IMR-90 (cell line): ENCODE data around the gene TRAPPC3L. TPM values are rescaled to one million over a fixed set of nuclear protein-coding genes. Genes with fewer than 3 reads are reported as not detected.

Experiments used
- ATAC-seq: fragments of 200-7000 bp; cut with Tn5 transposase; 2 replicates; pipeline ENCODE4 v1.9.1; 2020; ENCODE audit warnings: low read depth, mild to moderate bottlenecking, moderate library complexity
- BruUV-seq: library from RNA; stranded (reverse); fragments of 400-500 nt; replicated peaks from 2 replicates; lab custom pipeline; 2021; lab: Mats Ljungman, UMichigan
- CTCF ChIA-PET: fragments of 300-600 bp; formaldehyde crosslinking; extraction: SDS; loops from one replicate; lab custom pipeline; 2021; ENCODE audit warnings: antibody characterized with exemption; lab: Yijun Ruan, JAX
- POLR2A ChIA-PET: fragments of 300-600 bp; sonication (Branson Sonifier 250); formaldehyde crosslinking; loops from one replicate; lab custom pipeline; 2022; ENCODE audit warnings: antibody characterized with exemption; ENCODE audit not compliant: unreplicated experiment; lab: Charles Lee
- DNase-seq: peaks from one replicate; pipeline ENCODE4 v3.0.0; 2013
- H2AFZ ChIP-seq: replicated peaks from 2 replicates; pipeline ENCODE3; 2013; ENCODE audit warnings: low read length, mild to moderate bottlenecking; ENCODE audit not compliant: poor library complexity
- H2AK5ac ChIP-seq: 2 replicates; pipeline ENCODE4 v1.6.1; 2013; ENCODE audit warnings: low read depth, low read length, inconsistent platforms
- H2AK9ac ChIP-seq: replicated peaks from 2 replicates; pipeline ENCODE3; 2013; ENCODE audit warnings: mild to moderate bottlenecking, low read depth, low read length, moderate library complexity; ENCODE audit not compliant: poor library complexity
- H2BK120ac ChIP-seq: 2 replicates; pipeline ENCODE4 v1.6.1; 2013; ENCODE audit warnings: low read depth, low read length, inconsistent platforms
- H2BK15ac ChIP-seq: 3 replicates; pipeline ENCODE4 v1.6.1; 2013; ENCODE audit warnings: low read depth, low read length, inconsistent platforms
- H2BK20ac ChIP-seq: 2 replicates; pipeline ENCODE4 v1.6.1; 2013; ENCODE audit warnings: low read depth, mild to moderate bottlenecking, inconsistent platforms, low read length, moderate library complexity
- H2BK5ac ChIP-seq: 2 replicates; pipeline ENCODE4 v1.6.1; 2013; ENCODE audit warnings: mild to moderate bottlenecking, low read depth, low read length, inconsistent platforms; ENCODE audit not compliant: poor library complexity, severe bottlenecking
- H3K14ac ChIP-seq: replicated peaks from 2 replicates; pipeline ENCODE4 v1.6.1; 2013; ENCODE audit warnings: low read depth, low read length, inconsistent platforms
- H3K18ac ChIP-seq: 2 replicates; pipeline ENCODE4 v1.6.1; 2013; ENCODE audit warnings: low read depth, low read length, control low read depth
- H3K23ac ChIP-seq: 2 replicates; pipeline ENCODE4 v1.6.1; 2013; ENCODE audit warnings: low read depth, low read length, inconsistent platforms
- H3K27ac ChIP-seq: 2 replicates; pipeline ENCODE4 v1.5.1; 2013; ENCODE audit warnings: mild to moderate bottlenecking, control low read depth, low read length; ENCODE audit not compliant: insufficient read depth
- H3K27me3 ChIP-seq: 2 replicates; pipeline ENCODE4 v1.6.1; 2013; ENCODE audit warnings: low read length; ENCODE audit not compliant: control insufficient read depth, insufficient read depth
- H3K36me3 ChIP-seq: 2 replicates; pipeline ENCODE4 v1.6.1; 2013; ENCODE audit warnings: low read length, mixed read lengths; ENCODE audit not compliant: control insufficient read depth, insufficient read depth
- H3K4ac ChIP-seq: 2 replicates; pipeline ENCODE4 v1.6.1; 2013; ENCODE audit warnings: low read depth, low read length, inconsistent platforms
- H3K4me1 ChIP-seq: 2 replicates; pipeline ENCODE4 v1.6.1; 2013; ENCODE audit warnings: low read length, mixed read lengths; ENCODE audit not compliant: control insufficient read depth, insufficient read depth
- H3K4me2 ChIP-seq: 2 replicates; pipeline ENCODE4 v1.6.1; 2013; ENCODE audit warnings: low read depth, mild to moderate bottlenecking, control low read depth, low read length, moderate library complexity
- H3K4me3 ChIP-seq: 2 replicates; pipeline ENCODE4 v1.5.1; 2013; ENCODE audit warnings: low read depth, mild to moderate bottlenecking, control low read depth, low read length, moderate library complexity; ENCODE audit not compliant: insufficient read depth
- H3K56ac ChIP-seq: 2 replicates; pipeline ENCODE4 v1.6.1; 2013; ENCODE audit warnings: low read length, inconsistent platforms; ENCODE audit not compliant: insufficient read depth; ENCODE audit errors: extremely low read depth
- H3K79me1 ChIP-seq, 2 experiments: 2 replicates each; pipeline ENCODE4 v1.6.1; 2013; ENCODE audit warnings: low read length in 2 of 2, inconsistent platforms in 1 of 2, low read depth in 1 of 2
- H3K9ac ChIP-seq: 2 replicates; pipeline ENCODE4 v1.6.1; 2013; ENCODE audit warnings: low read depth, low read length, control low read depth
- H3K9me1 ChIP-seq: 2 replicates; pipeline ENCODE4 v1.6.1; 2013; ENCODE audit warnings: low read length, inconsistent platforms; ENCODE audit not compliant: insufficient read depth
- H3K9me3 ChIP-seq: 2 replicates; pipeline ENCODE4 v1.6.1; 2013; ENCODE audit warnings: low read length; ENCODE audit not compliant: control insufficient read depth, insufficient read depth
- H4K20me1 ChIP-seq: 2 replicates; pipeline ENCODE4 v1.6.1; 2013; ENCODE audit warnings: low read length, inconsistent platforms; ENCODE audit not compliant: insufficient read depth
- H4K5ac ChIP-seq: 2 replicates; pipeline ENCODE4 v1.6.1; 2013; ENCODE audit warnings: mild to moderate bottlenecking, low read depth, low read length, control low read depth
- H4K8ac ChIP-seq, 2 experiments: 2 replicates each; pipeline ENCODE4 v1.6.1; 2013; ENCODE audit warnings: low read depth in 2 of 2, low read length in 2 of 2, control low read depth in 1 of 2, inconsistent platforms in 1 of 2
- H4K91ac ChIP-seq: 2 replicates; pipeline ENCODE4 v1.6.1; 2013; ENCODE audit warnings: low read depth, low read length, inconsistent platforms; ENCODE audit not compliant: insufficient read depth
- CEBPB ChIP-seq: IDR thresholded peaks from 2 replicates; pipeline ENCODE4 v1.6.1; 2012; ENCODE audit warnings: low read depth, low read length, improper control_type of control experiment
- ELK1 ChIP-seq: fragments of 150-350 bp; IDR thresholded peaks from 2 replicates; pipeline ENCODE4 v1.6.1; 2016; ENCODE audit warnings: low read depth, mild to moderate bottlenecking, low read length, moderate library complexity, borderline replicate concordance
- RFX5 ChIP-seq: IDR thresholded peaks from 2 replicates; pipeline ENCODE4 v1.8.0; 2012; ENCODE audit warnings: low read depth, mild to moderate bottlenecking, low read length, moderate library complexity
- WGBS, 2 experiments: methylation state at CpG; one replicate each; pipeline versions ENCODE4 v1.1.5 to v1.1.7; 2013; ENCODE audit warnings: missing lambda C conversion rate in 2 of 2; ENCODE audit not compliant: insufficient read length in 1 of 2; ENCODE audit errors: extremely low coverage in 2 of 2; 5-methylcytosine and 5-hydroxymethylcytosine counted together
- dilution Hi-C: fragments of 300-500 bp; cut with HindIII; formaldehyde crosslinking; loops from one replicate; pipeline ENCODE4 v1.14.3; 2018; ENCODE audit warnings: low sequenced_read_pairs; ENCODE audit not compliant: unreplicated experiment
- in situ Hi-C: fragments of 300-500 bp; cut with MboI; formaldehyde crosslinking; loops from 3 replicates; pipeline ENCODE4 v1.14.3; 2019; ENCODE audit warnings: low sequenced_read_pairs, inconsistent platforms, mixed read lengths
- intact Hi-C: fragments of 100-400 bp; cut with micrococcal nuclease; formaldehyde crosslinking; loops from 2 replicates; pipeline ENCODE4 v1.10.0; 2022
- polyA plus RNA-seq, 3 experiments: library from polyadenylated mRNA; depleted of rRNA; stranded (reverse); fragments of >200 nt; gene quantifications; 2 replicates each; pipeline ENCODE4 v1.2.3, GENCODE V29; 2012; ENCODE audit warnings: low replicate concordance in 1 of 3
- total RNA-seq: library from RNA; depleted of rRNA; stranded (reverse); fragments of >200 nt; gene quantifications from 2 replicates; pipeline ENCODE4 v1.2.3, GENCODE V29; 2012

The TRAPPC3L gene
- total and polyA plus RNA-seq, 2 of the 4 experiments (the other 2 are of a cell fraction) = 0.03 TPM; not detected in 1

DNA sequence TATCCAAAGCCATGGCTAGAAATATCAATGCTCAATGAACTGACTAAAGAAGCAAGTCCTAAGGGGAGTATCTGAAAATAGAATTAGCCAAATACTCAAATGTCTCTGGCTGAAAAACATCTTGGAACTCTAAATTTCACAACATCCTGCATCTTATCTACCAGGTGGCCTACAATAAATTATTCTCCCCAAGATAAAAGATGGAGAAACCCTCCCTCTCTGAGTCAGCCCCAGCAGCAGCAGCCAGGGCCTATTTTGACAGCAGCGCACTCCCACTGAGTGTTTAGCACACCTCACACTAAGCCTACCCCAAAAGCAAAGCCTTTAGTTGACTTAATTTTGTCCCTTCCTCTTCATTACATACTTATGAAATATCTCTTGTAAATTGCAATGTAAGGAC, 78.4 kb downstream of the TRAPPC3L start:
- no peak overlapping the region for H3K9ac ChIP-seq
- no TSS peak for BruUV-seq
- no peaks in the 10 kb centered on the region for H4K20me1 ChIP-seq
- dilution Hi-C loops = no loop called here
- no peak overlapping the region for H4K5ac ChIP-seq
- H3K14ac ChIP-seq = no peak overlapping the region
- no peak for TF ChIP-seq RFX5
- no peak for TF ChIP-seq ELK1
- TF ChIP-seq CEBPB = no peak
- H2AK5ac ChIP-seq = no peak overlapping the region
- H3K56ac ChIP-seq = no peak overlapping the region
- no peak overlapping the region for H3K4me2 ChIP-seq
- ChIA-PET POLR2A (no interaction called here), CTCF (no interaction called here)
- H4K8ac ChIP-seq = no peak overlapping the region
- H2BK20ac ChIP-seq = no peak overlapping the region
- H2AFZ ChIP-seq = no peak overlapping the region
- DNase-seq (peak; percentile 41), ATAC-seq (no peak)
- H2BK5ac ChIP-seq = no peak overlapping the region
- no peak overlapping the region for H3K23ac ChIP-seq
- no peak overlapping the region for H2AK9ac ChIP-seq
- no peaks in the 10 kb centered on the region; the same call in 1 of the 2 replicates for H3K27me3 ChIP-seq
- no peak overlapping the region for H3K18ac ChIP-seq
- no CpG with 5 or more reads among the region's 1 CpG for WGBS, 2 experiments
- no peaks in the 10 kb centered on the region for H3K9me1 ChIP-seq
- H2BK120ac ChIP-seq = no peak overlapping the region
- no peak overlapping the region for H3K4me3 ChIP-seq
- H4K91ac ChIP-seq = no peak overlapping the region
- H3K36me3 ChIP-seq = no peaks in the 10 kb centered on the region
- H3K9me3 ChIP-seq = no peaks in the 10 kb centered on the region
- H2BK15ac ChIP-seq = no peak overlapping the region
- H3K4ac ChIP-seq = no peak overlapping the region
- H3K27ac ChIP-seq = no peak overlapping the region
- in situ Hi-C loops = no loop called here
- H3K79me1 ChIP-seq = no peaks in the 10 kb centered on the region
- no peaks in the 10 kb centered on the region for H3K4me1 ChIP-seq
- intact Hi-C loops = no loop called here
